ENCODE measurements around the gene ZNF768.

ZNF768 gene

DNA sequence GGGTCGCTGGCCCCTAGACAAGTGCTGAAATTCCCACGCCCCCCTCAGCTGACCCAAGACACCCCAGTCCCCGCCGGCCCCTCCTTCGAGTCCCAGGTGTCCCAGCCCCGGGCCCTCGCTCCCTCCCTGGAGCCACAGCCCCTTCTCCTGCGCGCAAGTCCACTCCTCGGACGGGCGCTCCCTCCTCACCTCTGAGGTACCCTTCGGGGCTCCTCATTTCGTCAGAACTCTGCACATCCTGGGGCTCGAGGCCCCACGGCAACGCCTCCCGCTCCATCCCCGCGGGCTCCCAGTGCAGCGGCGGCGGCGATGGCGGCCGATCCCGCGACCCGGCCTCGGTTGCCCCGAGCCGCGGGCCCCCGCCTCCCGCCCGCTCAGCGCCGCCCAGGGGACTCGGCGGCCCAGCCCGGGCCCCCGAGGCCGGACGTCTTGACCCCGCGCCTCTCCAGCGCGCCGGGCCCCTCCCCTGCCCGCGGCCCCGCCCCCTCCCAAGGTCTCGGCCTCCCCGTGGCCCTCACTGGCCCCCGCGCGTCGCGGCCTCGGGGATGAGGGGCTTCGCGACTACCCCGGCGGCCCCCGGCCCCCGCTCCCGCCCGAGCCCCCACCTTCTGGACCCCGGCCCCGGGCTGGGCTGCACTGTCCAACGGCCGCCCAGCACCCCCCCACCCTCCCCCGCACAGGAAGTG lies at the start of gene ZNF768:
ZNF768 (minus strand) TSS at position 430 of the 686 bp plus-strand sequence; CDS start at position 277, 153 bp downstream.
- DNase-seq, result peak; percentile 50

DNA sequence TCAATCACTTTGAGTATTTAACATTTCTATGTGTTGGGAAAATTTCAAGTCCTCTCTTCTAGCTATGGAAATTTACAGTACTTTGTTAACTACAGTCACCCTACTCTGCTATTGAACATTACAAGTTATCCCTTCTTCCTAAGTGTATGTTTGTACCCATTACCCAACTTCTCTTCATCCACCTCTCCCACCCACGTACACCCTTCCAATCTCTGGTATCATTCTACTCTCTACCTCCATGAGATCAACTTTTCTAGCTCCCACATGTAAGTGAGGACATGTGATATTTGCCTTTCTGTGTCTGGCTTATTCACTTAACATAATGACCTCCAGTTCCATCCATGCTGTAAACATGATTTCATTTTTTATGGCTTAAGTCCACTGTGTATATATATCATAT lies 48.3 kb upstream of the ZNF768 start:
- no peak for DNase-seq

DNA sequence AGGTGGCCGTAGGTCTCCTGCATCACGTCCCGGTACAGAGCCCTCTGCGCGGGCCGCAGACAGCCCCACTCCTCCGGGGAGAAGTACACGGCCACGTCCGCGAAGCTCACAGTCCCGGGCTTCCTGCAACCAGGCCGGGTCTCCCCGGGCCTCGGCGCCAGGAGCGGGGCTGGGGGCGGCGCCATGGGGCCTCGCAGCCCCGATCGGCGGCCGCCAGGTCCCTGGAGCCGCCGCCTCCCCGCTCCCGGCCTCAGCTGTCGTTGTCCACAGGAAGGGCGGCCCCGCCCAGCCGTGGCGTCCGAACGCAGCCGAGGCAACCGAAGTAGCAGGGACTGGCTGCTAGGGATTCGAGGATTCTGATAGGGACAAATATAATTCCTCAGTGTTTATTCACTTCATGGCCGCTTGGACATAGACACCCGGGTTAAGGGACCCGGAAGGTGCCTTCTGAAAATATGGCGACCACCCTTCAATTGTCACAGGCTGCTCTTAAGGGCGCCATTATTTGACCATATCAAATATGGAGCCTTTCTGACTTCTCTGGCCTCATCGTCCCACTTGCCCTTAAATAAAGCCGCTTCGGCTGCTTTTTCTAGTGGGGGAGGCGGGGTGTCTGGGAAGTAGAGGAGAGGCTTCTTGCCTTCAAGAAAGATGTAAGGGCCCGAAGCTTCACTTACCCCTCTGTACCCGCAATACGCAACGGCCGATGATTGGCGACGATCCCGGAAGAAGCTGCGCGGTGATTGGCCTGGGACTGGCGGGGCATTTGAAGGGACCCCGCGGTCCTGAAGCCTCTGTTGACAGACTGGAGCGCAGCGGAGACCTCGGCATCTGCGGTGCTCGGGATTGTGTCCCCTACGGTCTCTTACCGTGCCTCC lies 45.3 kb upstream of the ZNF768 start, which contains the start of gene ZNF688:
ZNF688 (minus strand) TSS at position 270 of the 878 bp plus-strand sequence; CDS start at position 185, 85 bp downstream.
- DNase-seq, result peak; percentile 93

DNA sequence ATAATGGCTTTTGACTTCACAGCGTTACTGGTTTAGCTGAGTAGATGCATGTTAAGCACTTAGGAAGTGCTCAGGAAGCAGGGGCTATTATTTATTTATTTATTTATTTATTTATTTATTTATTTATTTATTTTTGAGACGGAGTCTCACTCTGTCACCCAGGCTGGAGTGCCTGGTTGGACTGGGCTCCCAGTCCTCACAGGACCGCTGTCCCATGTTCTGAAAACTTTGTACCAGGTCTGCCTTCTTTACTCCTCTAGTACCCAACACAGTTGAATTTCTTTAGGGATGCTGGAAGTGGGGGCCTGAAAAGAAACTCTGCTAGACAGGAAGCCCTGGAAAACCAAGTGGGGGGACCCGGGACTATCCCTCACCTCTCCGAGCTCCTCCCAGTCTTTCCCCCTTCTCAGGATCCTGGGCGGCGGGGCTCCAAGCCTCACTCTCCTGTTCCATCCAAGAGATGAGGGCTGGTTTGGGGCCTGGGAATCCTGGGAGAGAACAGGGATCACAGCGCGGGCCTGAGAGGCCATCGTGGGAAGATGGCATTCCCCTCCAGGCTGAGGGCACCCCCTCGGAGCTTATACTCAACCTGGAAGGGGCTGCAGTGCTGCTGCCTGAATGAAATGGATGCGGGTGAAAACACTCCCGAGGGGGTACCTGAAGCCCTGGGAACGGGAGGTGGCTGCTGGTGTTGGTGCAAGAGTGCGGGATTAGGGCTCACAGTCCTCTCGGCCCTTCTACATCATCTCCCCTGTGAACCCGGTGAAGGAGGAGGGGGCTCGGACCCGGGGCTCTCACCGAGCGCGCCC lies 44.5 kb upstream of the ZNF768 start:
- no peak for DNase-seq

DNA sequence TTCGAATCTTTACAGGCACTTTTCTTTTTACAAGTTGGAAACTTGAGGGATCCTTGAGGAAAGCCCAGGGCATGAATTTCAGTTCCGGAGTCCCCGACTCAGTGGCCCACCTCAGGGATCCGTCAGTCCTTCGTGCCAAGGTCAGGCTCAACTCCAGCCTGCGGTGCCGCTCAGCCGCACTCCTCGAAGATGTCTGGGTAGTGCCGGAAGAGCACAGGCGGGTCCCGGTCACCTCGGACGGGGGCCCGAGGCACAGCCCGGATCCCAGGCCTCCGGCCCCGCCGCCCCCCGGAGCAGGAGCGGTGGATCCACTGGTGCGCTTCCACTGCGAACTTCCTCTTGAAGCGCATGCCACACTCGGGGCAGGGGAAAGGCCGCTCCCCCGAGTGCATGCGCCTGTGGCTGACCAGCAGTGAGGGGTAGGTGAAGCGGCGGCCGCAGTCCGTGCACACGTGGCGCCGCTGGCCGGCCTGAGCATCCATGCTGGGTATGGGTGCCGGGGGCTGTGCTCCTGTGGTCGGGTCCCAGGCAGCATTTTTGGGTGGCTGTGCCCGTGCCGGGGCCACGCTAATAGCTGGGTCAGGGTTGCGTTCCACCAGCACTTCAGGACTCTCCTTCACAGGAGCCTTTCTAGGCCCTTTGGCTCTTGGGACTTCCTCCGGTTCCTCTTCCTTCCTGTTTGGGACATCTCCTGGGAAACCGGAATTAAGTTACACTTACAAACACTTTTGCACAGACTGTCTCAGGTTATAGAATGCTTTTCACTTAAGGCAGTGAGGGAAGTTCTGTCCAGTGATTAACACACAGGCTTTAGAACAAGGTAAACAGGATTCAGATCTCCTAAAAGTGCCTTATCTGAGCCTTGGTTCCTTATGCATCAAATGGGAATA lies 43.6 kb upstream of the ZNF768 start:
- no peak for DNase-seq

DNA sequence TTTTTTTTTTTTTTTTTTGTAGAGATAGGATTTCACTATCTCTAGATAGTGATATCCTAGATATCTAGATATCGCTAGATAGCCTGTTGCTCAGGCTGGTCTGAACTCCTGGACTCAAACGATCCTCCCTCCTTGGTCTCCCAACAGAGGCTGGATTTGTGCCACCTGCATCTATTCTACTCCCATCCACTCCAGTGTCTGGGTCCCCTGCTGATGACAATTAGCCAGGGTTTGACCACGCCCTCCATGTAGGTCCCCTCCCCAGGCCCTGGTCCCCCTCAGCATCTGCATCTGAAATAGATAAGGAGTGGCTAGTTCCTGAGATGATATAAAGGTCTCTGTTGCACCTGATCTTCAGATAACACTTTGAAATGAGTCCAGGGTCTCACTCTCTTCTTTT lies 42.9 kb upstream of the ZNF768 start:
- DNase-seq, result no peak

DNA sequence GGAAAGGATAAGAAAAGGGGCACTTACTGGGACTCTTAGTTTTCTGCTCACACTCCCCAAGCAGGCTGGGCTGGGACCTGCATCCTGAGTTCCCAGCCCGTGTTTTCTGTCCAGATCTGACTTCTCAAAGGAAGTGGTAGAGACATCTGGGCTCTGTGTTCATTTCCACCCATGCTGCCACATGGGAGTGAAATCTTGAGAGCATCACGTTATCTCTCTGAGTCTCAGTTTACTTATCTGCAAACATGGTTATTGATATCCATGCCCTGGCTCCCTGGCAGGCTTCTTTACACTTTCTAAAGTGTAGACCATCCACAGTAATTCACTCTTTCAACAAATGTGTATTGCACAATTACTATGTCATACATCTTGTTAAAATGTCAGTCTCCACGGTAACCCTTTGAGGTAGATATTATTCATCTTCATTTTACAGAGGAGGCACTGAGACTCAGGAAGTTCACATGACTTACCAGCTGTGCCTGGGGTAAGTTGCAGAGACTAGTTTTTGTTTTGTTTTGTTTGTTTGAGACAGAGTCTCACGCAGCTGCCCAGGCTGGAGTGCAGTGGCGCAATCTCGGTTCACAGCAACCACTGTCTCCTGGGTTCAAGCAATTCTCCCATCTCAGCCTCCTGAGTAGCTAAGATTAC lies 41.7 kb upstream of the ZNF768 start:
- peak; percentile 45 for DNase-seq

DNA sequence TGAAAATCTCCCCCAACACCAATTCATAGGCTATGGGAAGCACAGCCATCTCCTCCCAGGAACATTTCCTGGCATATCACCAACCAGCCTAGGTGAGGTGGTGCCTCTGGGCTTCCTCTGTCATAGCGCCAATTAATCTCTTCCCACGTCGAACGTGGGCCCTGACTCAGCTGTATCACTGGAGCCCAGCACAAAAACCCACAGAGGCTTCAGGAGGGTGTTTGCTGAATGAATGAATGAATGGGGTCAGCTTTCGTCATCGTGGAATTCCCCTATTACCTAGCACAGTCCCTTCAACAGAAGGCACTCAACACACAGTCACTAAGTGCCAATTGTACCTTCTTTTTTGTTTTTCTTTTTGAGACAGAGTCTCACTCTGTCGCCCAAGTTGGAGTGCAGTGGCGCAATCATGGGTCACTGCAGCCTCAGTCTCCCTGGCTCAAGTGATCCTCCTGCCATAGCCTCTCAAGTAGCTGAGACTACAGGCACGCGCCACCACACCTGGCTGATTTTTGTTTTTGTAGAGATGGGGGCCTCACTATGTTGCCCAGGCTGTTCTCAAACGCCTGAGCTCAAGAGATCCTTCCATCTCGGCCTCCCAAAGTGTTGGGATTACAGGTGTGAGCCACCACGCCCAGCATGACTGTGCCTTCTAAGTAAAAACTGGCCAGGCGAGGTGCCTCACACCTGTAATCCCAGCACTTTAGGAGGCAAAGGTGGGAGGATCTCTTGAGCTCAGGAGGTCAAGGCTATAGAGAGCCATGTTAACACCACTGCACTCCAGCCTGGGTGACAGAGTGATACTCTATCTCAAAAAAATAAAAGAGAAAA lies 41.0 kb upstream of the ZNF768 start:
- DNase-seq, result peak; percentile 75

DNA sequence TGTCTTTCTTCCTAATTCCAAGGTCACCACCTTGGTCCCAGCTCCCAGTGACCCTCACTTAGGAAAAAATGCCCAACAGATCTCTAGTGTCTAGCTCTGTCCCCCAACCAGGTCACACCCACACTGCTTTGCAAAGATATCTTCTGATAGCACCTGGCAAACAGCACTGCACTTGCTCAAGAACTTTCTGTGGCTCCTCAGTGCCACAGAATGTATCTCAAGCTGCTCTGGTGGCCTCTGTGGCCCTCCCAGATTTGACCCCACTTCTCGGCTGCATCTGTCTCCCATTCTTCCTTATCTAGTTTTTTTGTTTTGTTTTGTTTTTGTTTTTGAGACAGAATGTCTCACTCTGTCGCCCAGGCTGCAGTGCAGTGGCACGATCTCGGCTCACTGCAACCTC lies 40.2 kb upstream of the ZNF768 start:
- DNase-seq, result no peak

DNA sequence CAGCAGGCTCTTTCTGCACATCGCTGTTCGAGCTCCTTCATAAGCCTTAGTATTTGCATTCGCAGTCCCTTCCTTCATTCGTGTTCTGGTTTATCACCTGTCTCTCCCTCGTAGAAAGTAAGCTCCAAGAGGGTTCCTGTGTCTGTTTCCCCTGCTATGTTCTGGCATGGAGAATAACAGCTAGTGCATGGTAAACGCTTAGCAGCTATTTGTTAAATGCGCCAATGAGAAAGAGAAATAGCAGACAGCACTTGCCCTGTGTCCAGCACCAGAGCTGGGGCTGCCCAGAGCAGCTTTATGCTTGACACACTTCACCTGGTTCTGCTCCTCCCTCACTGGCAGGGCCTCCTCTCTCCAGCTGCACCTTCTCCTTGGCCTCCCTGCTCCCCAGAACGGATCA lies 39.6 kb upstream of the ZNF768 start:
- DNase-seq, result no peak

DNA sequence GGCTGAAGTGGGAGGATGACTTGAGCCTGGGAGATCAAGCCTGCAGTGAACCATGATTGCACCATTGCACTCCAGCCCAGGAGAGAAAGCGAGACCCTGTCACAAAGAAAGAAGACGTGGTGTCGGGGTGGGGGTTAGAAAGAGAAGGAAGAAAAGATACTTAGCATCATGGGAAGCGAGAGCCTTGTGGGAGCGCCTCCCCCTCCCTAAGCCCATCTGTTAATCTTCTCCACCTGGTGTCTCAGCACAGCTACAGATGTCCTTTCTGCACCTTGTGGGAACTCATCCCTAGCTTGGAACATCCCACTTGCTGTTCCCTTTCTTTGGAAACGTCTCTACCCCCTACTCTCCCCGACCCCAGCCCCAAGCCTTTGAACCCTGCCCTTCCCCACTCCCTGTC lies 39.2 kb upstream of the ZNF768 start:
- DNase-seq, result no peak

DNA sequence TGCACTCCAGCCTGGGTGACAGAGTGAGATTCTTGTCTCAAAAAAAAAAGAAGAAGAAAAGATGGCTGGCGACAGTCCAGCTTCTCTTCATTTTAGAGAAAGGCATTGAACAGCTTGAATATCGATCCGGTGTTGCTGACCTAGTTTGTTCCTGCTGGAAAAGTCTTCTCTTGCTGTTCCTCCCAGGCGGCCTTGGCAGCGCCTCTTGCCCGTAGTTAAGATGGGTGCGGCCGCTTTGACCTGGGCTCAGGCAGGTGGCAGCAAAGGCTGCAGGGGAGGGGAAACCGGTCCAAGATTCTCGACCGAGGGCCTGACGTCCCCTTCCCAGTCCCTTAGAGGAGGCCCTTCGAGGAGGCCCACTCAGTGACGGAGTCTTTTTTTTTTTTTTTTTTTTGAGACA lies 35.7 kb upstream of the ZNF768 start:
- no peak for DNase-seq

DNA sequence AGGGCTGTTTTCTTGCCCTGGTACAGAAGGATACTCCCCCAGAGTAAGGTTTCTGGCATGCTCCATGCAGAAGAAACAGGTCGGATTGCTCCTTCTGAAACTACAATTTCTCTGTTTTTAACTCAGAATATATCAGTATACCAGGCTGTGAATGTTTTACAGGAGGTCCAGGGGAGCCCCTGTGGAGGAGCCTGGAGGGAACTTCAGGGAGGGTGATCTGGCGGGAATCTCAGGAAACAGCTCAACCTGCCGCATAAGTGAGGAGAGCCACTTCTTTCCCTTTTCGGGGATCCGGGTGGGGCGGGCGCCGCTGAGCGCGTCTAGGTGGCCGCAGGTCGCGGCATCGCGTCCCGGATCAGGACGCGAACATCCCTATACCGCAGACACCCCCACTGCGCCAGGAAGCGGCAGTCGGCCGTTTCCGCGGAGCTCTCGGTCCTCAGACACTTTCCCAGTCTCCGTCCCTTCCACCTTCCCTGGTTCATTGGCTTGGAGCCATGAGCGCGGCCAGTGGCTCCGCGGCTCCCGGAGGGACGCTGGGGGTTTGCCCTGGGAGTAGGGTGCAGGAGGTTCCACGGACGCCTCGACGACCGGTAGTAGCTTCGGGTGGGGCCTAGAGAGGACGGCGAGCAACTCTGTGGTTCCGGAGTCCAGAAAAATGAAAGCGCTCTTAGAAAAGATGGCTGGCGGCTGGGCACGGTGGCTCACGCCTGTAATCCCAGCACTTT lies 34.9 kb upstream of the ZNF768 start:
- DNase-seq, result peak; percentile 42

DNA sequence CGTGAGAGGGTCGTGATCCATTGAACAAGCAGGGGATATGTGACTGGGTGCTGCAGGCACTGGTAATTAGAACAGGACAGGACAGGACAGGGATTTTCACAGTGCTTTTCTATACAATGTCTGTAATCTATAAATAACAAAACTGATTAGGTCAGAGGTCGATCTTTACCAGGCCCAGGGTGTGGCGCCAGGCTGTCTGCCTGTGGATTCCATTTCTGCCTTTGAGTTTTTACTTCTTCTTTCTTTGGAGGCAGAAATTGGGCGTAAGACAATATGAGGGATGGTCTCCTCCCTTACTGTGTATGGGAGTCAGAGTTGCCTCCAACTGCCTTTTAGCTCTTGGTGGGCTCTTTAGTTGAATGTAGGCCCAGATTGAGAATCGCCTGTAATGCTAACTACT lies 33.3 kb upstream of the ZNF768 start:
- DNase-seq, result no peak

DNA sequence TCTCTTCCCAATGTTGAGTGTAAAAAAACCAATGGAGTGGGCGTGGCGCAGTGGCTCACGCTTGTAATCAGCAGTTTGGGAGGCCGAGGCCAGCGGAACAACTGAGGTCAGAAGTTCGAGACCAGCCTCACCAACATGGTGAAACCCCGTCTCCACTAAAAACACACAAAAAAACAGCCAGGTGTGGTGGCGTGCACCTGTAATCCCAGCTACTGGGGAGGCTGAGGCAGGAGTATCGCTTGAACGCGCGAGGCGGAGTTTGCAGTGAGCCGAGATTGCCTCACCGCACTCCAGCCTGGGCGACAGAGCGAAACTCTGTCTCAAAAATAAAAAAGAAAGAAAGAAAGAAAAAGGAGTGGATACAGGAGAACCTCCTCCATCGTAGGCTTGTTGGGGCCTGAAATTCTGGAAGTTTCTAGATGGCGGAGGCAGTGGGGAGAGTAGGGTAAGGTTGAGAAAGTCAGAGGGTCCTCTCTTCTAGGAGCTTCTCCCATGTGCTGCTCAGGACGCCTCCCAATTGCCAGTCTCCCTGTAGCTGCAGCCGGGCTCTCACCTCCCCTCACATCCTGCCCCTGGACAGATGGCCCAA lies 32.5 kb upstream of the ZNF768 start:
- DNase-seq, result no peak

DNA sequence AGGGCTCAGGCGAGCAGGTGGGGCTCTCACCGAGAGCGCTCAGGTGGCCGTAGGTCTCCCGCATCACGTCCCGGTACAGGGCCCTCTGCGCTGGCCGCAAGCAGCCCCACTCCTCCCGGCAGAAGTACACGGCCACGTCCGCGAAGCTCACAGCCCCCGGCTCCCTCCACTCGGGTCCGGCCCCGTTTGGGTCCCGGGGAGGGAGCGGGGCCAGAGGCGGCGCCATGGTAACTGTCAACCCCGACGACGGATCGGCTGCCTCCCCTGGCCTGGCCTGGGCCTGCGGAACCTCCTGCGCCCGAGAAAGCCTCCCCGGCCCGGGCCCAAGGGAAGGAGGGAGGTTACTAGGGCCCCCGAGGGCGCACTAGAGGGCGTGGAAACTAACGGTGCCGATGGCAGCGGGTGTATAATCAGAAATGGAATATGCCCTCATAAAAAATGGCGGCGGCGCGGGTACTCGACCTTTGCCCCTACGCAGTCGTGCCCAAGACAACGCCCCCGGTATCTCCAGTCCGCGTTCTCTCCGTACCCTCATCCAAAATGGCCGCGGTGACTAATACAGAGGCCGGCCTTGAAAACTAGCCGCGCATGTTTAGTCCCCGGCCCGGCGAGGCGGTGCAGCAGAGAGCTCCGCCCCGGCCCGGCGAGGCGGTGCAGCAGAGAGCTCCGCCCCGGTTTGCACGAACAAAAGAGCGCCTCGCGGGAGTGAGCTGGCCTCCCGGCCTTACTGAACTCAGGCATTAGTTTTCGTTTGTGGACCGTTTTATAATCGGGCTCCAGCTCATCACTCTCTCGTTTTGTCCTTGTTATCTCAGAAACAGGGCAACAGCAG lies 31.8 kb upstream of the ZNF768 start, which contains the start of gene ZNF764:
ZNF764 (minus strand) TSS at position 418 of the 832 bp plus-strand sequence; CDS start at position 226, 192 bp downstream.
- DNase-seq, result peak; percentile 97

DNA sequence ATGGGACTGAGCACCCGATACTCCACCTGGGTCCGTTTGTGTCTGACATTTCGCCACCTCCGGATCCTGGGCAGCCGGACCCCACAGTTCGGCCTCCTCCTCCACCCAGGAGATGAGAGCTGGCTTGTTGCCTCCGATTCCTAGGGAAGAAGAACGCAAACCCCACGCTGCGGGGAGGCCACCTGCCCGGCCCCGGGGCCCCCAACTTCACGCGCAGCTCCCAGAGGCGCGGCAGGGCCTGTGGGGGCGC lies 31.3 kb upstream of the ZNF768 start:
- DNase-seq, result no peak

DNA sequence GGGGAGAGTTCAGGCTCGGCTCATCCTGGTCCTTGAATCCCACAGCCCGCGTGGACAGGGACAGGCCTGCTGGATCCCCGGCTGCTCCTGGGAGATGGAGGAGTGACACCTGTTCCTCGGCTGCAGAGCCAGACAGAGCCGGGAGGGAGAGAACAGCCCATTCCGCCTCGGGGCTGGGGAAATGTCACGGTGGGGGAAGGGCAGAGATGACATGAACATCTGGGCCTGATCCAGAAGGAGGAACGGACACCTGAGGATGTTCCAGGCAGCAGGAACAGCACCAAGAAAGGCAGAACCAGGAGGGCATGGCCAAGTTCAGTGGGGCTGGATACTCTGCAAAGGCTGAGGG lies 29.7 kb upstream of the ZNF768 start:
- no peak for DNase-seq

Data from stimulated activated CD8-positive, alpha-beta memory T cell treated with anti-CD3 and anti-CD28 coated beads, Interleukin-4, amount 100 ng/mL, for 48 hours (primary cell).